GM23338 (cell line): ENCODE results near the gene PEX16. TPM values are rescaled to one million over a fixed set of nuclear protein-coding genes. Genes with fewer than 3 reads are reported as not detected.
A peak's percentile ranks its signal among the peaks of the same experiment; 100 is the strongest.

Experiments used
- ATAC-seq: fragments of 200-7000 bp; cut with Tn5 transposase; 3 replicates; pipeline ENCODE4 v1.9.1; 2020
- DNase-seq: peaks from one replicate; pipeline ENCODE4 v3.0.0-alpha.2; 2015; ENCODE audit warnings: low spot score
- H2AFZ ChIP-seq: fragments of 200-600 bp; sonication (generic); 2 replicates; pipeline ENCODE4 v1.8.0; 2016; ENCODE audit warnings: antibody characterized with exemption, mild to moderate bottlenecking, moderate library complexity
- H3F3A ChIP-seq: fragments of 200-600 bp; sonication (generic); replicated peaks from 2 replicates; pipeline ENCODE4 v1.8.0; 2017; ENCODE audit warnings: antibody characterized with exemption, mixed run types, low read depth
- H3K27ac ChIP-seq: fragments of 200-600 bp; sonication (generic); 2 replicates; pipeline ENCODE4 v1.6.1; 2016; ENCODE audit warnings: low read depth
- H3K27me3 ChIP-seq: fragments of 200-600 bp; sonication (generic); 2 replicates; pipeline ENCODE4 v1.8.0; 2016; ENCODE audit warnings: mild to moderate bottlenecking, mixed run types, moderate library complexity; ENCODE audit not compliant: insufficient read depth
- H3K36me3 ChIP-seq: fragments of 200-600 bp; sonication (generic); 2 replicates; pipeline ENCODE4 v1.8.0; 2016; ENCODE audit warnings: mild to moderate bottlenecking; ENCODE audit not compliant: insufficient read depth
- H3K4me1 ChIP-seq: fragments of 200-600 bp; sonication (generic); 2 replicates; pipeline ENCODE4 v1.8.0; 2016; ENCODE audit warnings: mild to moderate bottlenecking, moderate library complexity; ENCODE audit not compliant: insufficient read depth
- H3K4me2 ChIP-seq: fragments of 200-600 bp; sonication (generic); 2 replicates; pipeline ENCODE4 v1.7.1; 2017; ENCODE audit warnings: mixed run types
- H3K4me3 ChIP-seq: fragments of 200-600 bp; sonication (generic); 2 replicates; pipeline ENCODE4 v1.6.1; 2016; ENCODE audit warnings: mixed run types
- H3K79me2 ChIP-seq: fragments of 200-600 bp; sonication (generic); replicated peaks from 2 replicates; pipeline ENCODE4 v1.8.0; 2017; ENCODE audit warnings: mild to moderate bottlenecking; ENCODE audit not compliant: insufficient read depth
- H3K9me2 ChIP-seq: fragments of 200-600 bp; sonication (generic); 2 replicates; pipeline ENCODE4 v1.8.0; 2017; ENCODE audit not compliant: insufficient read depth
- H4K20me1 ChIP-seq: fragments of 200-600 bp; sonication (generic); replicated peaks from 2 replicates; pipeline ENCODE4 v1.8.0; 2017; ENCODE audit warnings: mild to moderate bottlenecking; ENCODE audit not compliant: insufficient read depth
- H3K27ac Mint-ChIP-seq: 2 replicates; pipeline ENCODE4 v1.8.0; 2020; ENCODE audit warnings: inconsistent platforms, mild to moderate bottlenecking, moderate library complexity, mixed read lengths
- H3K27me3 Mint-ChIP-seq: 3 replicates; pipeline ENCODE4 v1.8.0; 2022; ENCODE audit warnings: low read depth, mild to moderate bottlenecking, moderate library complexity, mixed read lengths, inconsistent platforms; ENCODE audit not compliant: insufficient read depth, poor library complexity
- H3K36me3 Mint-ChIP-seq: 3 replicates; pipeline ENCODE4 v1.8.0; 2021; ENCODE audit warnings: low read depth, mild to moderate bottlenecking, inconsistent platforms, moderate library complexity, mixed read lengths
- H3K4me1 Mint-ChIP-seq: 3 replicates; pipeline ENCODE4 v1.8.0; 2020; ENCODE audit warnings: mild to moderate bottlenecking, inconsistent platforms, mixed read lengths
- H3K4me3 Mint-ChIP-seq: 3 replicates; pipeline ENCODE4 v1.8.0; 2021; ENCODE audit warnings: moderate library complexity, mild to moderate bottlenecking, inconsistent platforms, mixed read lengths
- H3K9me3 Mint-ChIP-seq: 3 replicates; pipeline ENCODE4 v1.8.0; 2020; ENCODE audit warnings: moderate library complexity, mild to moderate bottlenecking, inconsistent platforms, mixed read lengths
- CREB1 ChIP-seq: fragments of 250-450 bp; sonication (Bioruptor Pico); IDR thresholded peaks from 2 replicates; pipeline ENCODE4 v1.5.0; 2020; ENCODE audit warnings: low read depth, mild to moderate bottlenecking, moderate library complexity
- EZH2 ChIP-seq: fragments of 200-600 bp; sonication (generic); IDR thresholded peaks from one replicate; pipeline ENCODE4 v1.8.0; 2017; ENCODE audit warnings: antibody characterized with exemption, mild to moderate bottlenecking, low read depth; ENCODE audit not compliant: unreplicated experiment
- EZH2phosphoT487 ChIP-seq: fragments of 200-600 bp; sonication (generic); IDR thresholded peaks from one replicate; pipeline ENCODE4 v1.8.1; 2018; ENCODE audit warnings: antibody characterized with exemption; ENCODE audit not compliant: unreplicated experiment
- JUNB ChIP-seq: IDR thresholded peaks from one replicate; pipeline ENCODE4 v1.6.1; 2016; ENCODE audit warnings: antibody characterized with exemption; ENCODE audit not compliant: unreplicated experiment
- NANOG ChIP-seq: IDR thresholded peaks from 2 replicates; pipeline ENCODE4 v1.6.1; 2016; ENCODE audit warnings: antibody characterized with exemption, borderline replicate concordance
- POLR2AphosphoS5 ChIP-seq: IDR thresholded peaks from 2 replicates; pipeline ENCODE4 v1.6.1; 2016; ENCODE audit warnings: antibody characterized with exemption, low read depth
- STAT1 ChIP-seq: IDR thresholded peaks from one replicate; pipeline ENCODE4 v1.6.1; 2016; ENCODE audit warnings: antibody characterized with exemption; ENCODE audit not compliant: unreplicated experiment
- ZNF114 ChIP-seq: fragments of 250-450 bp; sonication (Bioruptor Pico); IDR thresholded peaks from 2 replicates; pipeline ENCODE4 v1.5.0; 2020; ENCODE audit warnings: mild to moderate bottlenecking, moderate library complexity
- ZNF331 ChIP-seq: fragments of 250-450 bp; sonication (Bioruptor Pico); IDR thresholded peaks from 2 replicates; pipeline ENCODE4 v1.5.0; 2020; ENCODE audit warnings: low read depth, mild to moderate bottlenecking, moderate library complexity
- polyA plus RNA-seq: library from polyadenylated mRNA; unstranded; fragments of >200 nt; fragmentation: Nextera tagmentation; extraction: Ambion mirVana; gene quantifications from 2 replicates; pipeline ENCODE4 v1.2.1, GENCODE V29; 2016
- total RNA-seq: library from RNA; depleted of rRNA; stranded (reverse); fragments of >200 nt; shearing (Covaris generic); gene quantifications from 2 replicates; pipeline ENCODE4 v1.2.3, GENCODE V29; 2014
- TF ChIP-seq, protein P1 (sequence below): IDR thresholded peaks from one replicate; pipeline ENCODE4 v1.6.1; 2018; ENCODE audit warnings: antibody characterized with exemption; ENCODE audit not compliant: unreplicated experiment
- TF ChIP-seq, protein P2 (sequence below): IDR thresholded peaks from 2 replicates; pipeline ENCODE4 v1.6.1; 2016; ENCODE audit warnings: antibody characterized with exemption
- TF ChIP-seq, protein P3 (sequence below): fragments of 250-450 bp; sonication (Bioruptor Pico); IDR thresholded peaks from 2 replicates; pipeline ENCODE4 v1.5.0; 2020; ENCODE audit warnings: mild to moderate bottlenecking, moderate library complexity
- TF ChIP-seq, protein P4 (sequence below), 2 experiments: fragments of 200-600 bp in 1 of 2; sonication (generic) in 1 of 2; conservative IDR thresholded peaks; 2 replicates each; pipeline versions ENCODE4 v1.5.1 to v1.6.1; 2016 to 2017; ENCODE audit warnings: antibody characterized with exemption in 2 of 2, low read depth in 2 of 2, mild to moderate bottlenecking in 2 of 2, moderate library complexity in 1 of 2

Gene PEX16
- total and polyA plus RNA-seq, 2 experiments from 2014 or later = 23.3 to 34.1 TPM

DNA sequence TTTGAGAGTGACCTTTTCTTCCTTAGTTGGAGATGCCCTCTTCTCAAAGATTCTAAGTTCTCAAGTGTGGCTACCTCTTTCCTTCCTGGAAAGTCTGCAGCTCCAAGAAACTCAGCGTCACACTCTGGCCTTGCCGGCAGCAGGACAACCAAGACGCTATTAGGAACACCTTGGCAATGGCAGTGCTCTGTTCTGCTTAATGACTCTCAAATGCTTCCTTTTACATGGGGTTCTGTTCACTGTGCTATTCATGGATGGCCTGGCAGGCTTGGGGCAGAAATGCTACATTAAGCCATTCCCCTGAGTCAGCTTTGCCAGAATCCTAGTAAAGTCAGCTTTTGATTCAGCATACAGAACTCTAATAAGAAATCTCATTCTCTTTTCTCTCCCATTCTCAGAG, 30.7 kb upstream of the PEX16 start:
- H3K4me3 ChIP-seq = no peak overlapping the region
- no peak overlapping the region for H2AFZ ChIP-seq
- Mint-ChIP-seq H3K27ac (no peak overlapping the region), H3K4me1 (no peaks in the 10 kb centered on the region), H3K4me3 (no peak overlapping the region), H3K9me3 (no peaks in the 10 kb centered on the region), H3K27me3 (no peaks in the 10 kb centered on the region), H3K36me3 (peaks cover 14% of the 10 kb centered on the region; the same call in 2 of the 3 replicates)
- no peak overlapping the region for H3K4me2 ChIP-seq
- peaks cover 13% of the 10 kb centered on the region for H3K36me3 ChIP-seq
- 0 out of 2 replicates have a peak, but pooled peaks cover 3% of the 10 kb centered on the region for H3F3A ChIP-seq
- H4K20me1 ChIP-seq = no peaks in the 10 kb centered on the region
- H3K9me2 ChIP-seq = no peaks in the 10 kb centered on the region
- DNase-seq = no peak
- H3K27ac ChIP-seq = 0 out of 2 replicates have a peak overlapping the region, but pooled peaks have one; percentile 26
- H3K27me3 ChIP-seq = no peaks in the 10 kb centered on the region
- no peaks in the 10 kb centered on the region for H3K4me1 ChIP-seq
- TF ChIP-seq STAT1 (no peak), EZH2phosphoT487 (no peak), NANOG (no peak), ZNF331 (CRISPR knock-in tag) (no peak), ZNF114 (no peak), EZH2 (no peak), POLR2AphosphoS5 (no peak), JUNB (no peak), CREB1 (CRISPR knock-in tag) (no peak)
- TF ChIP-seq, protein P1, sequence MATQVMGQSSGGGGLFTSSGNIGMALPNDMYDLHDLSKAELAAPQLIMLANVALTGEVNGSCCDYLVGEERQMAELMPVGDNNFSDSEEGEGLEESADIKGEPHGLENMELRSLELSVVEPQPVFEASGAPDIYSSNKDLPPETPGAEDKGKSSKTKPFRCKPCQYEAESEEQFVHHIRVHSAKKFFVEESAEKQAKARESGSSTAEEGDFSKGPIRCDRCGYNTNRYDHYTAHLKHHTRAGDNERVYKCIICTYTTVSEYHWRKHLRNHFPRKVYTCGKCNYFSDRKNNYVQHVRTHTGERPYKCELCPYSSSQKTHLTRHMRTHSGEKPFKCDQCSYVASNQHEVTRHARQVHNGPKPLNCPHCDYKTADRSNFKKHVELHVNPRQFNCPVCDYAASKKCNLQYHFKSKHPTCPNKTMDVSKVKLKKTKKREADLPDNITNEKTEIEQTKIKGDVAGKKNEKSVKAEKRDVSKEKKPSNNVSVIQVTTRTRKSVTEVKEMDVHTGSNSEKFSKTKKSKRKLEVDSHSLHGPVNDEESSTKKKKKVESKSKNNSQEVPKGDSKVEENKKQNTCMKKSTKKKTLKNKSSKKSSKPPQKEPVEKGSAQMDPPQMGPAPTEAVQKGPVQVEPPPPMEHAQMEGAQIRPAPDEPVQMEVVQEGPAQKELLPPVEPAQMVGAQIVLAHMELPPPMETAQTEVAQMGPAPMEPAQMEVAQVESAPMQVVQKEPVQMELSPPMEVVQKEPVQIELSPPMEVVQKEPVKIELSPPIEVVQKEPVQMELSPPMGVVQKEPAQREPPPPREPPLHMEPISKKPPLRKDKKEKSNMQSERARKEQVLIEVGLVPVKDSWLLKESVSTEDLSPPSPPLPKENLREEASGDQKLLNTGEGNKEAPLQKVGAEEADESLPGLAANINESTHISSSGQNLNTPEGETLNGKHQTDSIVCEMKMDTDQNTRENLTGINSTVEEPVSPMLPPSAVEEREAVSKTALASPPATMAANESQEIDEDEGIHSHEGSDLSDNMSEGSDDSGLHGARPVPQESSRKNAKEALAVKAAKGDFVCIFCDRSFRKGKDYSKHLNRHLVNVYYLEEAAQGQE = no peak
- TF ChIP-seq, protein P2, sequence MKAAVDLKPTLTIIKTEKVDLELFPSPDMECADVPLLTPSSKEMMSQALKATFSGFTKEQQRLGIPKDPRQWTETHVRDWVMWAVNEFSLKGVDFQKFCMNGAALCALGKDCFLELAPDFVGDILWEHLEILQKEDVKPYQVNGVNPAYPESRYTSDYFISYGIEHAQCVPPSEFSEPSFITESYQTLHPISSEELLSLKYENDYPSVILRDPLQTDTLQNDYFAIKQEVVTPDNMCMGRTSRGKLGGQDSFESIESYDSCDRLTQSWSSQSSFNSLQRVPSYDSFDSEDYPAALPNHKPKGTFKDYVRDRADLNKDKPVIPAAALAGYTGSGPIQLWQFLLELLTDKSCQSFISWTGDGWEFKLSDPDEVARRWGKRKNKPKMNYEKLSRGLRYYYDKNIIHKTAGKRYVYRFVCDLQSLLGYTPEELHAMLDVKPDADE = no peak
- TF ChIP-seq, protein P3, sequence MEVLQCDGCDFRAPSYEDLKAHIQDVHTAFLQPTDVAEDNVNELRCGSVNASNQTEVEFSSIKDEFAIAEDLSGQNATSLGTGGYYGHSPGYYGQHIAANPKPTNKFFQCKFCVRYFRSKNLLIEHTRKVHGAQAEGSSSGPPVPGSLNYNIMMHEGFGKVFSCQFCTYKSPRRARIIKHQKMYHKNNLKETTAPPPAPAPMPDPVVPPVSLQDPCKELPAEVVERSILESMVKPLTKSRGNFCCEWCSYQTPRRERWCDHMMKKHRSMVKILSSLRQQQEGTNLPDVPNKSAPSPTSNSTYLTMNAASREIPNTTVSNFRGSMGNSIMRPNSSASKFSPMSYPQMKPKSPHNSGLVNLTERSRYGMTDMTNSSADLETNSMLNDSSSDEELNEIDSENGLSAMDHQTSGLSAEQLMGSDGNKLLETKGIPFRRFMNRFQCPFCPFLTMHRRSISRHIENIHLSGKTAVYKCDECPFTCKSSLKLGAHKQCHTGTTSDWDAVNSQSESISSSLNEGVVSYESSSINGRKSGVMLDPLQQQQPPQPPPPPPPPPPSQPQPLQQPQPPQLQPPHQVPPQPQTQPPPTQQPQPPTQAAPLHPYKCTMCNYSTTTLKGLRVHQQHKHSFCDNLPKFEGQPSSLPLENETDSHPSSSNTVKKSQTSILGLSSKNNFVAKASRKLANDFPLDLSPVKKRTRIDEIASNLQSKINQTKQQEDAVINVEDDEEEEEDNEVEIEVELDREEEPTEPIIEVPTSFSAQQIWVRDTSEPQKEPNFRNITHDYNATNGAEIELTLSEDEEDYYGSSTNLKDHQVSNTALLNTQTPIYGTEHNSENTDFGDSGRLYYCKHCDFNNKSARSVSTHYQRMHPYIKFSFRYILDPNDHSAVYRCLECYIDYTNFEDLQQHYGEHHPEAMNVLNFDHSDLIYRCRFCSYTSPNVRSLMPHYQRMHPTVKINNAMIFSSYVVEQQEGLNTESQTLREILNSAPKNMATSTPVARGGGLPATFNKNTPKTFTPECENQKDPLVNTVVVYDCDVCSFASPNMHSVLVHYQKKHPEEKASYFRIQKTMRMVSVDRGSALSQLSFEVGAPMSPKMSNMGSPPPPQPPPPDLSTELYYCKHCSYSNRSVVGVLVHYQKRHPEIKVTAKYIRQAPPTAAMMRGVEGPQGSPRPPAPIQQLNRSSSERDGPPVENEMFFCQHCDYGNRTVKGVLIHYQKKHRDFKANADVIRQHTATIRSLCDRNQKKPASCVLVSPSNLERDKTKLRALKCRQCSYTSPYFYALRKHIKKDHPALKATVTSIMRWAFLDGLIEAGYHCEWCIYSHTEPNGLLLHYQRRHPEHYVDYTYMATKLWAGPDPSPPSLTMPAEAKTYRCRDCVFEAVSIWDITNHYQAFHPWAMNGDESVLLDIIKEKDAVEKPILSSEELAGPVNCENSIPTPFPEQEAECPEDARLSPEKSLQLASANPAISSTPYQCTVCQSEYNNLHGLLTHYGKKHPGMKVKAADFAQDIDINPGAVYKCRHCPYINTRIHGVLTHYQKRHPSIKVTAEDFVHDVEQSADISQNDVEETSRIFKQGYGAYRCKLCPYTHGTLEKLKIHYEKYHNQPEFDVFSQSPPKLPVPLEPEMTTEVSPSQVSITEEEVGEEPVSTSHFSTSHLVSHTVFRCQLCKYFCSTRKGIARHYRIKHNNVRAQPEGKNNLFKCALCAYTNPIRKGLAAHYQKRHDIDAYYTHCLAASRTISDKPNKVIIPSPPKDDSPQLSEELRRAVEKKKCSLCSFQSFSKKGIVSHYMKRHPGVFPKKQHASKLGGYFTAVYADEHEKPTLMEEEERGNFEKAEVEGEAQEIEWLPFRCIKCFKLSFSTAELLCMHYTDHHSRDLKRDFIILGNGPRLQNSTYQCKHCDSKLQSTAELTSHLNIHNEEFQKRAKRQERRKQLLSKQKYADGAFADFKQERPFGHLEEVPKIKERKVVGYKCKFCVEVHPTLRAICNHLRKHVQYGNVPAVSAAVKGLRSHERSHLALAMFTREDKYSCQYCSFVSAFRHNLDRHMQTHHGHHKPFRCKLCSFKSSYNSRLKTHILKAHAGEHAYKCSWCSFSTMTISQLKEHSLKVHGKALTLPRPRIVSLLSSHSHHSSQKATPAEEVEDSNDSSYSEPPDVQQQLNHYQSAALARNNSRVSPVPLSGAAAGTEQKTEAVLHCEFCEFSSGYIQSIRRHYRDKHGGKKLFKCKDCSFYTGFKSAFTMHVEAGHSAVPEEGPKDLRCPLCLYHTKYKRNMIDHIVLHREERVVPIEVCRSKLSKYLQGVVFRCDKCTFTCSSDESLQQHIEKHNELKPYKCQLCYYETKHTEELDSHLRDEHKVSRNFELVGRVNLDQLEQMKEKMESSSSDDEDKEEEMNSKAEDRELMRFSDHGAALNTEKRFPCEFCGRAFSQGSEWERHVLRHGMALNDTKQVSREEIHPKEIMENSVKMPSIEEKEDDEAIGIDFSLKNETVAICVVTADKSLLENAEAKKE (CRISPR knock-in tag) = no peak
- TF ChIP-seq, protein P4, sequence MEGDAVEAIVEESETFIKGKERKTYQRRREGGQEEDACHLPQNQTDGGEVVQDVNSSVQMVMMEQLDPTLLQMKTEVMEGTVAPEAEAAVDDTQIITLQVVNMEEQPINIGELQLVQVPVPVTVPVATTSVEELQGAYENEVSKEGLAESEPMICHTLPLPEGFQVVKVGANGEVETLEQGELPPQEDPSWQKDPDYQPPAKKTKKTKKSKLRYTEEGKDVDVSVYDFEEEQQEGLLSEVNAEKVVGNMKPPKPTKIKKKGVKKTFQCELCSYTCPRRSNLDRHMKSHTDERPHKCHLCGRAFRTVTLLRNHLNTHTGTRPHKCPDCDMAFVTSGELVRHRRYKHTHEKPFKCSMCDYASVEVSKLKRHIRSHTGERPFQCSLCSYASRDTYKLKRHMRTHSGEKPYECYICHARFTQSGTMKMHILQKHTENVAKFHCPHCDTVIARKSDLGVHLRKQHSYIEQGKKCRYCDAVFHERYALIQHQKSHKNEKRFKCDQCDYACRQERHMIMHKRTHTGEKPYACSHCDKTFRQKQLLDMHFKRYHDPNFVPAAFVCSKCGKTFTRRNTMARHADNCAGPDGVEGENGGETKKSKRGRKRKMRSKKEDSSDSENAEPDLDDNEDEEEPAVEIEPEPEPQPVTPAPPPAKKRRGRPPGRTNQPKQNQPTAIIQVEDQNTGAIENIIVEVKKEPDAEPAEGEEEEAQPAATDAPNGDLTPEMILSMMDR (conservative IDR thresholded peaks at IDR 0.05; ENCODE audit: low read depth in 2 of 2) = no peak
- H3K79me2 ChIP-seq = no peaks in the 10 kb centered on the region
- no peak for ATAC-seq
